Ramos (cell line): ENCODE results near the gene KCNH5.

Experiments used
- in situ Hi-C: fragments of 300-500 bp; cut with MboI; formaldehyde crosslinking; loops from one replicate; pipeline ENCODE4 v1.14.3; 2022; ENCODE audit warnings: low sequenced_read_pairs; ENCODE audit not compliant: unreplicated experiment

The KCNH5 gene

GRCh38 chr14:63045234-63045611, at the start of gene KCNH5:
Gene KCNH5, minus strand, starts transcription at chr14:63045458. Its CDS starts 272 bp downstream, at chr14:63045186.
- in situ Hi-C loops: no loop called here

GRCh38 chr14:63091394-63091996, 46.2 kb upstream of the KCNH5 start:
- in situ Hi-C loops: no loop called here

GRCh38 chr14:63088865-63089264, 43.6 kb upstream of the KCNH5 start:
- in situ Hi-C loops: no loop called here

- in situ Hi-C loops: no loop called here
Observed at GRCh38 chr14:63078569-63078968, 33.3 kb upstream of the KCNH5 start.

- in situ Hi-C loops: no loop called here
Observed at GRCh38 chr14:63076488-63076887, 31.2 kb upstream of the KCNH5 start.

GRCh38 chr14:63055631-63056030, 10.4 kb upstream of the KCNH5 start:
- in situ Hi-C loops: no loop called here

GRCh38 chr14:63051992-63052391, 6.7 kb upstream of the KCNH5 start:
- in situ Hi-C loops: no loop called here

- in situ Hi-C loops: no loop called here
Observed at GRCh38 chr14:63051301-63051700, 6.0 kb upstream of the KCNH5 start.

- in situ Hi-C loops: no loop called here
Observed at GRCh38 chr14:63050694-63051093, 5.4 kb upstream of the KCNH5 start.

GRCh38 chr14:63046339-63047268, 1.3 kb upstream of the KCNH5 start:
- in situ Hi-C loops: no loop called here

GRCh38 chr14:63045612-63046320, 508 bp upstream of the KCNH5 start:
- in situ Hi-C loops: no loop called here

- in situ Hi-C loops: no loop called here
Observed at GRCh38 chr14:63039866-63040265, 5.4 kb downstream of the KCNH5 start.

- in situ Hi-C loops: no loop called here
Observed at GRCh38 chr14:63032641-63033040, 12.6 kb downstream of the KCNH5 start.

GRCh38 chr14:63032076-63032475, 13.2 kb downstream of the KCNH5 start:
- in situ Hi-C loops: no loop called here

GRCh38 chr14:63030113-63030512, 15.1 kb downstream of the KCNH5 start:
- in situ Hi-C loops: no loop called here

- in situ Hi-C loops: no loop called here
Observed at GRCh38 chr14:63027719-63028118, 17.5 kb downstream of the KCNH5 start.

- in situ Hi-C loops: no loop called here
Observed at GRCh38 chr14:63026491-63026890, 18.8 kb downstream of the KCNH5 start.

GRCh38 chr14:63014621-63015020, 30.6 kb downstream of the KCNH5 start:
- in situ Hi-C loops: no loop called here

- in situ Hi-C loops: no loop called here
Observed at GRCh38 chr14:63012171-63012570, 33.1 kb downstream of the KCNH5 start.

GRCh38 chr14:63011623-63012022, 33.6 kb downstream of the KCNH5 start:
- in situ Hi-C loops: no loop called here

- in situ Hi-C loops: no loop called here
Observed at GRCh38 chr14:63009495-63009894, 35.8 kb downstream of the KCNH5 start.
